GM21526 (cell line): ENCODE results near the gene RBMS1.

Experiments
- ATAC-seq: cut with Tn5 transposase; IDR thresholded peaks from one replicate; pipeline ENCODE4 v1.9.1; 2021; ENCODE audit warnings: moderate library complexity; ENCODE audit not compliant: unreplicated experiment, low FRiP score

Gene RBMS1

DNA sequence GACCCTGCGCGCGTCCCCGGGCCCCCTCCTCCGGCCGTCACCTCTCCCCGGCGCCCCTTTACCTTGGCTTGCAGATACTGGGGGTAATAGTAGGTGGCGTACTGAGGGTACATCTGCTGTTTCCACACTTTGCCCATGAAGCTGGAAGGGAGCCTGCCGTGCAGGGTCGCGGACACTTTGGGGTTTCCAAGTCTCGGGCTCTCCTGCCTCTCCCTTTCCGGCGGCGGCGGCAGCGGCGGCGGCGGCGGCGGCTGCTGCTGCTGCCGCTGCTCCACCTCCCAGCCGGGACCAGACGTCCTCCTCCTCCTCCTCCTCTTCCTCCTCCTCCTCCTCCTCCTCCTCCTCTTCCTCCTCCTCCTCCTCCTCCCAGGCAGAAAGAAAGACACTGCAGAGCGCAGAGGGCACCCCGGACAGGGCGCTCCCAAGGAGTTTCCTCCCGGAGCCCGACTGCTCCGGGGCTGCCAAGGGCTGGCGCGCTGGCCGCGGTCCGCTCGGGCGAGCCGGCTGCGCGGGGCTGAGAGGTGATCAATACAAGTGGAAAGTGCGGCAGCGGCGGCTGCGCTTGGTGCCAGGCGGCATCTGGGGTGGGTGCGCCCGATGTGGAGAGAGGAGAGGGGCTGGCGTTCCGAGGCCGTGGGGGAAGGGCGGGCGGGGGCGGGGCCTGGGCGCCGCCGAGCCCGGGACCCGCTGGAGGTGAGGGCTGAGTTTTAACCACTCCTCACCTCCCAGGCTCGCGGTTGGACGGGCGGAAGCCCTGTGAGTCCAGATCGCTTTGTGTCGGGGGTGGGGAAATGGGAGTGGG lies at the start of gene RBMS1:
RBMS1 (minus strand) TSS at position 581 of the 802 bp plus-strand sequence; CDS start at position 137, 444 bp downstream.
- ATAC-seq: no peak

DNA sequence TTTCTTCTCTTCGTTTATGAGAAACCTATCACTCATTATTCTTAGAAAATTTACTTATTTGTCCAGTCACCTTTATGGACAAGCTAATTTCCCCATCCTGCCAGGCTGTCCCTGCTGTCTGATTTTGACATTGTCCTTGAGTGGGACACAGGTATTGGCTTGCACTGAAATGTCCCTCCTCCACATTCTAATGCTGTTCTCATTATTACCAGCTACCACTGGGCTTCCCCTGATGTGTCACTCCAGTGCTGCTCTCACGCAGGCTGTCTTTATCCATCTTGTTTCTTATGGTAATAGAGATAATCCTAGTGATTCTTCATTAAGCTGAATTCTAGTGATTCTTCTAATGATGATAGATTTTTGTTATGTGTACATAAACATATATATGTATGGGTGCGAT lies 48.1 kb upstream of the RBMS1 start:
- no peak for ATAC-seq

DNA sequence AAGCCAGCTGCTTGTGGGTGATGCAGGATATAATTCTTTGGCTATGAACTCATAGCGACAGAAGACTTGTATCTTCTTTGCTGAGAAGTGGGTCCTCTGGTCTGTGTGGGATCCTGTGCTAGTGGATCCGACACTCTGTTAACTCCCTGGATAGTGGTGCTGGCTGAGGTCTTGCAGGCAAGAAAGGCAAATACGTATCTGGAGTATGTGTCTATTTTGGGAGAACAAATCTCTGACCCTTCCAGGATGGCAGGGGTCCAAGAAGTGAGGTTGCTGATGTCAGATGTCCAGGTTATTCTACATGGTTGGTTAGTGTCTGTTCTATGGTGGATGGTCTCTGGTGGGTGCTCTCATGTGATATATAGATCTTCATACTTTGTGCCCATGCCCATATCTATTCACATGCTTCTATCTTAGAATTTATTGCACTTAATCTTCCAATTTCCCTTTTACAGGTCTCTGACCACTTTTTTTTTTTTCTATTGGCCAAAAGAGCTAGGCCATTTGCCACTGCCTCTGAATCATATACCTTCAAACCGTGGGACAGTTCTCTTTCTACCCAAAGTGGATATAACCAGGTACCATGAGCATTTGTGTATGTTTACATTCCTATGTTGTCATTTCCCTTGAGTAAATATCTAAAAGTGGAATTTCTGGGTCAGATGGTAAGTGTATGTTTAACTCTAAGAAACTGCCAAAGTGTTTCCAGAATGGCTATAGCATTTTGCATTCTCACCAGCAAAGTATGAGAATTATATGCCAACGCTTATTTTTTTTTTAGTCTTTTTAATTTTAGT lies 45.1 kb upstream of the RBMS1 start:
- no peak for ATAC-seq

DNA sequence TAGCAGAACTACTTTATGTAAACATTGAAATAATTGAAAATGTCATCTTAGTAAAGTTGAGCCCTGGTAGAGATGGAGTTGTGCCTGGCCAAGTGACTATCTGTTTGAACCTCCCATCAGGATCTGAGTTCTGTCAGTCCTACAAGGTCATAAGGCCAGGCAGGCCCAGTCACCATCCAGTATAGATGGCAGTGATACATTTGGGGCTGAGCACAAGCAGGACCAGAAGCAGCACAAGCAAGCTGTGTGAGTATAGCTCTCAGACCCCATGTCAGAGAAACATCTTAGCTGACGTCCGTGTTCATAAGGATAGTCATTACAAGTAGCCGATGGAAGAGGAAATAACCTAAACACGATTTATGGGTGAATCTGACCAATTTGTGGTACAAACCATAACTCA lies 44.5 kb upstream of the RBMS1 start:
- no peak for ATAC-seq

DNA sequence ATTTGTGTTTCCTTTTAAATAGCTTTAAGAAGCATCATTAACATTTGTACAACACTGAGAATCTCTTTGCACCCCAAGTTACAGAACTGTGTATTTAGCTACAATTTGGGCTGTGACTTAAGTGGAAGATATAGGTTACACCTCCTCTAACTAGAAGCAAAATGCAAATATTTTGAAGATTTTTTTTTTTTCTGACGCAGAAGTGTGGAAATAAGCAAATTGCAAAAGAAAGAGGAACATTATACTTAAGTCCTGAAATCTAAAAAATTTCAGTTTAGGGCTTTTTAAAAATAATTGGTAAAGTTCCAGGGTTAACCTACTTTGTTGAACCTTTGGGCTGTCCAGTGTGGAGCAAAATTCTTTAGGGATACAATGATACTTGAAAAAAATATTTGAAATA lies 41.4 kb upstream of the RBMS1 start:
- no peak for ATAC-seq

- no peak for ATAC-seq
Measured at GRCh38 chr2:160534249-160534648, 40.6 kb upstream of the RBMS1 start.

DNA sequence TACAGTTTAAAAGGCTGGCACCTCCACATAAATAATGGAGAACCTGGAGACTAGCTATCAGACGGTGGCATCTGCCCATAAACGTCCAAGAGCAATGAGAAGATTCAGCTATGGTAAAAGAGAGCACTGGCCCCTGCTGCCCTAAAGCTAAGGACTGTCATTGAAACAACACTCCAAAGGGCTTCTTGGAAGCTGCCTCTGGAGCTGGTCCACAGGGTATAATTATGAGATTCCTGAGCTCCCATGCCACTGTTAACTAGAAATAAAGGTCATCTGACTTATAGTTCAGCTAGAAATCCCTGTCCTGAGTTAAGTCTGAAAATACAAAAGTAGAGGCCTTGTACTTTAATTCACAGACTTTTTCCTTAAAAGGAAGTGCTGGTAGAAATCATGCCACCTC lies 39.9 kb upstream of the RBMS1 start:
- ATAC-seq: no peak

- no peak for ATAC-seq
Measured at GRCh38 chr2:160532388-160532787, 38.8 kb upstream of the RBMS1 start.

DNA sequence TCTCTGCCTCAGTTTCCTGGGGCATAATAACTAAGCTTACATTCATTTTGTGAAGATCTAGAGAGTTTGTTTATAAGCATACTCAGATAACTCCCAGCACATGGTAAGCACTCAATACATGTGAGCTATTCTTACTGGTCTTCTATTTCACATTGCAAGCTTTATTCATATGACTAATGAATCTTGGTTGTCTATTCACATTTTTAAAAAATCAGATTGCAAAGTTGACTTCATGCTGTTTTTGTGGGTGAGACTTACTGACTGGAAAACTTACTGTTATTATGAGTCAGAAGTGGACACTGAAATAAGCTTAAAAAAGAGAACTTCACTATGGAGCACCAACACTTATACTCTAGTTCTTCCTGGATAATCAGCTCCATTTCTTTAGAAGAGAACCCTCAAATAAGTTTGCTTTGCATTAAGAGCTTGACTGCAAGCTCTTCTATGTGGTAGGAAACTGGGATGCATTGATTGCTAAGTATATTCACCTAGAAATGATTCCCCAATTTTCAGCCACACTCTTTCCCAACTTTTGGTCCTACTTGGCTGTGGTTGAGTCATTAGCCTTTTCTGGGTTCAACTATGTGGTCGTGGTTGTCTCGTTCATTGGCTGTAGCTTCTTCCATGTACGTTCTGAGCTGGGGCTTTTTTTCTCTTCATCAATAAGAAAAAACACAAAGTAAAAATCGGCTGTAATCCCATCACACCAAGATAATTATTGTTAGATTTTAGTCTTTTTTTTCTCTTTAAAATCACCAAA lies 29.5 kb upstream of the RBMS1 start:
- no peak for ATAC-seq

GRCh38 chr2:160517731-160518130 lies 24.1 kb upstream of the RBMS1 start:
- no peak for ATAC-seq

DNA sequence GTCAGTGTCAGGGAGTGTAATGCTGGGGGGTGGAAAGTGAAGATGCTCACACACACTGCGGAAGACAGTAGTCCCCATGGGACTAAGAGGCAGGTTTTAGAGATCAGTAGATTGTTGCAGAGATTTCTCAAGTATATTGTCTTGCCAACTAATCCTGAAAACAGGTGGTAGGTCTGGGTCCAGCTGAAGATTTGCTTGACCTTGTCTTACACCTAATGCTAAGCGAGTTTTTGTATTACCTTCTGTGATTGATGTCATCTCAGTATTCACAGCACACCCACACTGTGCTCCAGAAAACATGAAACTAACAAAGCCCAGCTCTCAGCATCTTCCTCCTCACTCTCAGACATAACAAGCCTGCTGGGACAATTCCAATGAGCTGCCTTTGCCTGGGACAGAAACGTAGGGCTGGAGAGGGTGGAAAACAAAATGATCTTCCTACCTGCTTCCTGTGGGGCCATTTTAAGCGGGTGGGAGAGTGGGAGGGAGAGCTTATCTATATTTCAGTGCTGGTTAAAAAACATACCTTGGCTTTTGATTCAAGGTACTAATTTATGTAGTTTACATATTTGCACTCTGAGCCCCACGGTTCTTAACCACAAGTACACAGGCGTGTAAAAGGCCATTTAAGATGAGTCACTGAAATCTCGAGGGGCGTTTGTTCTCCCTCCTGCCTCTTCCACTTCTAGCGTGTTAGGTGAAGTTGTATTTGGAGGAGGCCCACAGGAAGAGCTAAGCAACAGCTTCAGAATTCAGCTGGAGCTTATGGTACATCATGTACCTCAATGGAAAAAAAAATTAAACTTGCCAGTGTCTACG lies 23.1 kb upstream of the RBMS1 start:
- ATAC-seq: peak; percentile 87

GRCh38 chr2:160515120-160515519 lies 21.5 kb upstream of the RBMS1 start:
- no peak for ATAC-seq

GRCh38 chr2:160513120-160513519 lies 19.5 kb upstream of the RBMS1 start:
- ATAC-seq: no peak

GRCh38 chr2:160512491-160512890 lies 18.9 kb upstream of the RBMS1 start:
- ATAC-seq: no peak

GRCh38 chr2:160510617-160511016 lies 17.0 kb upstream of the RBMS1 start:
- no peak for ATAC-seq

DNA sequence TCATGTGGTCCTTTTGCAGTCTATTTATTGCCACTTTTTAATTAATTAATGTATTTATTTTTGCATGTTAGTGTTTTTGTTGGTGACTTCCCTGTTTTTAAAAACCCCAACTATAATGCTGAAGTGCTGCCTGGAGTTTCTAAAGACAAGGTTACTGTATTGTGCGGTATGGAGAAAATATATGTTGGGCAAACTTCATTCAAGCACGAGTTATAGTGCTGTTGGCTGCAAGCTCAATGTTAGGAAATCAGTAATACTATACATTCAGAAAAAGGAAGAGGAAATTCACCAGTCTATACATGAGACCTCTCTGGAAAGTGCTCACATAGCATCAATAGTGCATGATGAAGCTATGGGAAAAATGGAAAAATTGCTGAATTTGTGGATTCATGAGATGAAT lies 15.4 kb upstream of the RBMS1 start:
- no peak for ATAC-seq

GRCh38 chr2:160507464-160507863 lies 13.9 kb upstream of the RBMS1 start:
- no peak for ATAC-seq

DNA sequence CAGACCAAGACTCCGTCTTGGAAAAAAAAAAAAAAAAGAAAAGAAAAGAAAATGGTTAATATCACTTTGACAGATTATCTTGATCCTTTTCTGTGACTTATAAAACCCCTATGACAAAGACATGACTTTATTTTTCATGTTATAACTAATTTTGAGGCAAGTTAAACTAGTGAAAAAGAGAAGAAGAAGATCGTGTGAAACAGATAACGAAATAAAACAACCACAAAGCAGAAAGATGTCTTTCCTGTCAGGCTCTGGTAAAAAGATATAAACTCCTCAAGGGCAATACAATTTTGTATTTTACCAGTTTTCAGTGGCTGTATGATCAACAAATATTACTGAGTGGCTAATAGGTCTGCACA lies 13.4 kb upstream of the RBMS1 start:
- ATAC-seq: no peak

DNA sequence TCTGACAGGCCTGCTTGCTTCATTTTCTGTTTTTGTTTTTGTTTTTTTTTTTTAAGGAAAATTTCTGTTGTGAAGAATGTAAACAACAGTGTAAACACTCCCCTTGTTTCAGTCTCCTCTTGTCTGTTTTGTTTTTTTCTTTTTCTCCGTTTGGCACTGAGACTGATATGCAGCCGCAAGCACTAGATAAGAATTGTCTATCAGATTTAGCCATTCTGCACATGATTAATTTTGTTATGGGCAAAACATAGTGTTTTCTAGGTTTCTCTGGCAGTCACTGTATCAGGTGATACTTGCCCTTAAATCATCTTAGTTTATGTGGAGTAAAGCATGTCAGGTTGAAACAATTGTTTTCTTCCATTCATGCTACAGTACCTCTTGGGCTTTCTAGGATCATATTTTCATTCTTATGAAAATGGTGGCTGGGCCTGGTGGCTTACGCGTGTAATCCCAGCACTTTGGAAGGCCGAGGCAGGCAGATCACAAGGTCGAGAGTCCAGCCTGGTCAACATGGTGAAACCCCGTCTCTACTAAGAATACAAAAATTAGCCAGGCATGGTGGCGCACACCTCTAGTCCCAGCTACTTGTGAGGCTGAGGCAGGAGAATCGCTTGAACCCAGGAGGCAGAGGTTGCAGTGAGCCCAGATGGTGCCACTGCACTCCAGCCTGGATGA lies 12.9 kb upstream of the RBMS1 start:
- no peak for ATAC-seq

- no peak for ATAC-seq
Measured at GRCh38 chr2:160505256-160505655, 11.6 kb upstream of the RBMS1 start.
